ENCODE data around the gene SUSD2.

- TF ChIP-seq EZH2phosphoT487 (IDR thresholded peaks at IDR 0.05; ENCODE audit: low read depth, severe bottlenecking, unreplicated experiment) (no peak), CTCF (IDR thresholded peaks at IDR 0.05; ENCODE audit: poor library complexity) (no peak), EZH2 (IDR thresholded peaks at IDR 0.05; ENCODE audit: borderline replicate concordance) (no peak)
Measured at GRCh38 chr22:24216541-24217209, 35.4 kb downstream of the SUSD2 start.
